HG03565 (cell line): ENCODE data around the gene PARD3B.

ENCODE experiments used
- ATAC-seq: cut with Tn5 transposase; IDR thresholded peaks from one replicate; pipeline ENCODE4 v1.9.1; 2021; ENCODE audit warnings: mild to moderate bottlenecking, moderate library complexity; ENCODE audit not compliant: unreplicated experiment

Gene PARD3B

GRCh38 chr2:204586444-204587180, 41.3 kb downstream of the PARD3B start:
- ATAC-seq, result no peak

GRCh38 chr2:204590063-204590462, 44.8 kb downstream of the PARD3B start:
- ATAC-seq, result no peak

GRCh38 chr2:204591225-204591624, 46.0 kb downstream of the PARD3B start:
- no peak for ATAC-seq

GRCh38 chr2:204604061-204604460, 58.8 kb downstream of the PARD3B start:
- no peak for ATAC-seq

- no peak for ATAC-seq
Measured at GRCh38 chr2:204608237-204608939, 63.1 kb downstream of the PARD3B start.

GRCh38 chr2:204611017-204611631, 65.8 kb downstream of the PARD3B start:
- no peak for ATAC-seq

GRCh38 chr2:204611764-204612163, 66.5 kb downstream of the PARD3B start:
- ATAC-seq, result no peak

GRCh38 chr2:204613635-204614034, 68.4 kb downstream of the PARD3B start:
- no peak for ATAC-seq

- ATAC-seq, result no peak
Measured at GRCh38 chr2:204615456-204615855, 70.2 kb downstream of the PARD3B start.

GRCh38 chr2:204625135-204625534, 79.9 kb downstream of the PARD3B start:
- no peak for ATAC-seq

GRCh38 chr2:204628926-204629712, 83.8 kb downstream of the PARD3B start:
- no peak for ATAC-seq

GRCh38 chr2:204632410-204632809, 87.1 kb downstream of the PARD3B start:
- no peak for ATAC-seq

- ATAC-seq, result no peak
Measured at GRCh38 chr2:204634564-204634963, 89.3 kb downstream of the PARD3B start.

GRCh38 chr2:204635478-204635877, 90.2 kb downstream of the PARD3B start:
- ATAC-seq, result no peak

- no peak for ATAC-seq
Measured at GRCh38 chr2:204638471-204639194, 93.4 kb downstream of the PARD3B start.

GRCh38 chr2:204643326-204643725, 98.1 kb downstream of the PARD3B start:
- ATAC-seq, result no peak

- no peak for ATAC-seq
Measured at GRCh38 chr2:204645018-204645773, 99.9 kb downstream of the PARD3B start.

- no peak for ATAC-seq
Measured at GRCh38 chr2:204647626-204648025, 102.4 kb downstream of the PARD3B start.

GRCh38 chr2:204650611-204651010, 105.3 kb downstream of the PARD3B start:
- no peak for ATAC-seq

- ATAC-seq, result no peak
Measured at GRCh38 chr2:204652063-204652462, 106.8 kb downstream of the PARD3B start.
